SIG-M5 treated with dmso at 0.1 percent for 504 hours (cell line): ENCODE measurements around the gene PYGO2.
"Not testable (repeated sequence)": the region's sequence is repeated elsewhere in the genome, so short reads cannot be mapped to it uniquely, and the experiment has no call there.

ENCODE experiments used
- DNase-seq: peaks from one replicate; lab custom pipeline; 2025; ENCODE audit not compliant: unreplicated experiment; lab: John Stamatoyannopoulos, UW

Gene PYGO2

DNA sequence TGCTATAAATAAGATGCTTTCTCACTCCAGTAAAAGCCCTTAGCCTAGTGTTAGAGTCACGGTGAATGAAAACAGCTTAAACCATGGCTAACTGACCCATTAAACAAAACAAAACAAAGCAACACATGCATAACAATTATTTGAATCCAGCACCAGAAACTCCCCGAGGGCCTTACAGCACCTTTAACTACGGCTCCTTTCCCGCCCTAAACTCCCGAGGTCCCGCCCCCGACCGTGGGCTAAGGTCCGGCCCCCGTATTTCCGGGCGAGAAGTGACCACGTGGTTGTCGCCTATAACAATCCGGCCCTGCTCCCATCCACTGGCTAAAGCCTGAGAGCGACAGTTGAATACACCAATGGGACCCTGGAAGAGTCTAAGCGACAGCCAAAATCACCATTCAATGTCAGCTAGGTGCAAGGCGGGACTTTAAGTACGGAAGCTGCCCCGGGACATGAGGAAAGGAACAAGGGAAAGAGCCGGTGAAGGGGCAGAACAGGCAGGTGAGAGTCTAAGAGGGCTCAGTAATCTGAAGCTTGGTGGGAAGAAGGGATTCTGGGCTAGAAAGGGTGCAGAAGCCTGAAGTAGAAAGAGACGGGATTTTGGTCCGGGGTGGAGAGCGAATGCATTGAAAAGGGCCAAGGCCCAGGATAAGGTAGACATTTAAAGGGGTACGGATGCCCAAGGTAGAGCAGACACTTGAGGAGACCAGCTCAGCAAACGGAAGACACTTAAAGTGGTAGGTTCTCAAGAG, 21.5 kb upstream of the PYGO2 start, which contains the start of gene FLAD1:
TSS of gene FLAD1 (plus strand) at position 448 of the 752 bp plus-strand sequence. CDS start 351 bp downstream, outside the sequence.
- peak; percentile 100 for DNase-seq

- no peak for DNase-seq
These were observed 20.8 kb upstream of the PYGO2 start for GRCh38 chr1:154982341-154982740.

DNA sequence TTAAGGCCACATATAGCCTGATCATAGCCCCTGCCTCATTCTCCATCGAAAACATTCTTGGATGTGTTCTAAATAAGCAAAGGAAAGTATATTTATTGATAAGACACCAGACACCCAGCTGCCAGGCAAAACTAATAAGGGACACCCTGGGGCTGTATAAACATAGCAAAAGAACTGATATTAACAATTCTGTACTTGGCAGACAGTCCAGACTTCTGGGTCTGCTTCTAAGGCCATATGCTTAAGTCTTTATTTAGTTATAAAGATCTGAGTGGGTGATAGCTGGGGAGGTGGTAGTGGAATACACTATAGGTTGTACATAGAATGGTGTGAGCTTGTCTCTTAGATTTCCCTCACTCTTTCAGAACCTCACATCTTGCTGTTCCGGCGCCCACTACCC, 16.8 kb upstream of the PYGO2 start:
- no peak for DNase-seq

DNA sequence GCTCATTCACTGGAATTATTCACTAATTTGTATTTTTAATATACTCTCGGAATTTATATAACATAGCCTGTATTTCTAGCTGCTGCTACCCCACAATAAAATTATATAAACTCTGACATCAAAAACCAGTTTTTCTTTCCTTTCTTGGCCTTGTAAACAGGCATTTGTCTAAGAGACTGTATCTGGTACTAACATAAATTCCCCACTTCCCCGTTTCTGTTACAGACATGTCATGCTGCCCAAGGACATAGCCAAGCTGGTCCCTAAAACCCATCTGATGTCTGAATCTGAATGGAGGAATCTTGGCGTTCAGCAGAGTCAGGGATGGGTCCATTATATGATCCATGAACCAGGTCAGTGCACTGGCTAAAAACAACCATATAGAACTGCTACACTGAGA, 16.2 kb upstream of the PYGO2 start:
- not testable (repeated sequence) for DNase-seq

- peak; percentile 78 for DNase-seq
These were observed 14.0 kb upstream of the PYGO2 start for GRCh38 chr1:154975409-154976059.

DNA sequence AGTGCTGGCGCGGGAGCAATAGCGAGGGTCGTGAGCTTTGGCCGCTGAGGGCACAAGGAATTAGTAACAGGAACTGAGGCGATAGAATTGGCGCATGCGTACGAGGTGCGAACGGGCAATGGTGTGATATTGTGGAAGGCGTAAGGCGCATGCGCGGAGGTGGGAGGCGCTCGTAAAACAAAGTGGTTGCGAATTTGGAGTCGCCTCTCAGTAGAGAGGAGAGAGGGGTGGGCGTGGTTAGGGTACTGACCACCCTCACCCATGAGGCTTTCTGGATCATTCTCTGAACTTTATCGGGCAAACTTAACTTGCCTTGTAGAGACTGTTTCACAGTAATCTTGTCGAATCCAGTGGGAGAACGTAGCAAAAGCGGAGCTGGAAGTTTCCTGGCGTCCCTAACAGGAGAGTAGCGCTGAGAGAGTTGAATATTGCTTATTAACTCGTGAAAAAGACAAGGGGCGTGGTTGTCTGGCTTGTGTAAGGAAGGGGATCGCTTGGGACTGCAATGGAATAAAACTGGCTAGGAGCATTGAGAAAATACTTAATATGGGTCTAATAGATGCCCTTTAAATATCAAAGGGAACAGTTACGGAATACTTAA, 13.3 kb upstream of the PYGO2 start:
- peak; percentile 99 for DNase-seq

DNA sequence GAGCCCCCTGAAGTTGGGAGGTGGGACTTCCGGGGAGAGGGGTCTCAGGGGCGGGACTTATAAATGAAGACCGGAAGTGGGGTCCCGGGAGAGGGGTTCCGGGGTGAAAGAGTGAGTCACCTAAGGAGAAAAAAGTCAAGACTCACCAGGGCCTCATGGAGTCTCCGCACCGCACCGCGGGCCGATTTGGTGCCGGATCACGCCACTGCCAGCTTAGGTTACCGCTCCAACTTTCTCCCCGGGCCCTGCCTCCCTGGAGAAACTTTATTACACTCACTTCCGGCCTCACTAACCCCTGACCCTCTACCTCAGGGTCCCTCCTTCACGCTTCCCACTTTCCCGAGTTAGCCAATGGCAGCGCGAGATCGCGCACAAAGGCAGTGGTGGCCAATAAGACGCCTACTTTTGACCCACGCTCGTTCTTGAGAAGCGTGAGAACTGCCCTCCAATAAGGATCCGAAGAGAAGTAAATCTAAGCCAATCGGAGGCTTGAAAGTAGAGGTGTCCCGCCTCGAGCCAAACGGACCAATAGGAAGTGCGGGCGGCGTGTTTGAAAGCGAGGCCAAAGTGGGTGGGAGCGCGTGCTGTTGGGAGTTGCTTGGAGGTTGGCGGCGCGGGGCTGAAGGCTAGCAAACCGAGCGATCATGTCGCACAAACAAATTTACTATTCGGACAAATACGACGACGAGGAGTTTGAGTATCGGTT, 12.7 kb upstream of the PYGO2 start, which contains the start of gene CKS1B:
TSS of gene CKS1B (plus strand) at position 580 of the 706 bp plus-strand sequence. CDS start at position 645, 65 bp downstream.
- DNase-seq, result peak; percentile 100

GRCh38 chr1:154973344-154974101, 11.9 kb upstream of the PYGO2 start:
- peak; percentile 99 for DNase-seq

- DNase-seq, result no peak
These were observed 11.1 kb upstream of the PYGO2 start for GRCh38 chr1:154972517-154973343.

DNA sequence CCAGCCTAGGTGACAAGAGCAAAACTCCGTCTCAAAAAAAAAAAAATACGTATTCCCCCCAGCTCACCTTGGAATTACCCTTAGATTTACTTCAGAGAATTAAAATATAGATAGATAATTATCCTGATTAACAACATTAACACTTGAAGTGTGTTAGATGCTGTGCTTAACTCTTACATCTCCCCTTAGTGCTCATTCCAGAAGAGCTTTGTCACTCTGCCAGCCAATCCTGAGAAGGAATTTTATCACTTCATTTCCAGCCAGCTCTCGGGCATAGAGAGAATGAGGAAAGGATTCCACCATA, 10.6 kb upstream of the PYGO2 start:
- DNase-seq, result no peak

GRCh38 chr1:154971341-154971998, 9.9 kb upstream of the PYGO2 start:
- DNase-seq, result no peak

- peak; percentile 77 for DNase-seq
These were observed 9.2 kb upstream of the PYGO2 start, which contains the start of gene SHC1 for GRCh38 chr1:154970631-154971340. SHC1 (minus strand) TSS chr1:154970747; CDS start chr1:154970526, 221 bp downstream.

DNA sequence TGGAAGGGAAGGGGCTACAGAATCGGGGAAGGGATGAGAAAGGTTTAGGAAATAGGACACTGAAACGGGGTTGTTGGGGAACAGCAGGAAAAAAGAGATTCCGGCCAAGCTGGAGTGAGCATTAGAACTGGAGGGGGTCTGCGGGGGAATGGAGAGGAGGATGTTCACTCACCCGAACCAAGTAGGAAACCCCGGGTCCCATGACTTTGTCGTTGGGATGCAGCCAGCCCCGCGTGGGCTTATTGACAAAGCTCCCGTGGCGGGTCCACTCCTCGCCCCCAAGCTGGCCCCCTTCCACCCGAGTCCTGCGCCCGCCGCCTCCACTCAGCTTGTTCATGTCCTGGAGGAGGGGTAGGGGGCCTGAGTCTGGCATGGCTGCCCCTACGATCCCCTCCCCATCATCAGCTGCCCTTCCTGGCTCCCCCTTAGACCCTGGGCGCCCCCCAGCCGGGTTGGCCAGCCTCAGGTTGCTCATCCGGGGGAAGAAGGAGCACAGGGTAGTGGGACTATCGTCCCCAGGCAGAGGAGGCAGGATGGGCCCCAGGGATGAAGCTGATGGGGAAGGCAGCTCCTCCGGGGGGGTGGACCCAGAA, 8.4 kb upstream of the PYGO2 start:
- no peak for DNase-seq

DNA sequence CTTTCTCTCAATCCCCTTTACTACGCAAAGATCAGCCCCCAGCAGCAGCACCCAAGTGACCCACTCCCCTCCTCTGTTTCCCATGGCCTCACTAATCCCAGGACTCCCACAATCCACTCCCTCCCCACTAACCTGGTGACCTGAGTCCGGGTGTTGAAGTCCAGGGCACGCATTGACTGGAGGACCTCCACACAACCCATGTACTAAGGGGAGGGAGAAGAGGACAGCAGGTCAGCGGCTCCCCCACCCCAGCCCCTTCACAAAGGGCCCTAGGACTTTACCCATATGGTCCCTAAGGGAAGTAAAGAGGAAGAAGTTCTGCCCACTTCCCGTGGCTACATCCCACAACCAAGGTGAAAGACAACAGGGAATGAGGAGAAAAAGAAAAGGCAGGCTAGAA, 7.7 kb upstream of the PYGO2 start:
- no peak for DNase-seq

DNA sequence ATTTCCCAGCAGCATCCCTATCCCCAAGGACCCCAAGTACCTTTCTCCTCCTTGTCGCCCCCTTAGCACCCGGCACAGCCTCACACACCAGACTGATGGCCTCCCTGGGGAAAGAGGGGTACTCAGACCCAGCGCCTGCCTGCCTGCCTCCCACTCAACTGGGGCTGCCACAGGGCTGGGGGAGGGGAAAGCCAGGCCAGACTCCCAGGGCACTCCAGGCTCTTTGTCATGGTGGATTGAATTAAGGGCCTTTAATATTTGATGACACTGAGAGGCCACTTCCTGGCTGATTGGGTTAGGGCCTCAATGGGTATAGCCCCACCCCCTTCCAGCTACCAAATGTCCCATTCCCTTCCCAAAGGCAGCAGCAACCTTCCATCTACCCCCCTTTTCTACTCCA, 7.1 kb upstream of the PYGO2 start:
- DNase-seq, result no peak

- DNase-seq, result no peak
These were observed 5.9 kb upstream of the PYGO2 start for GRCh38 chr1:154967331-154967950.

GRCh38 chr1:154966111-154966510, 4.5 kb upstream of the PYGO2 start:
- DNase-seq, result no peak

DNA sequence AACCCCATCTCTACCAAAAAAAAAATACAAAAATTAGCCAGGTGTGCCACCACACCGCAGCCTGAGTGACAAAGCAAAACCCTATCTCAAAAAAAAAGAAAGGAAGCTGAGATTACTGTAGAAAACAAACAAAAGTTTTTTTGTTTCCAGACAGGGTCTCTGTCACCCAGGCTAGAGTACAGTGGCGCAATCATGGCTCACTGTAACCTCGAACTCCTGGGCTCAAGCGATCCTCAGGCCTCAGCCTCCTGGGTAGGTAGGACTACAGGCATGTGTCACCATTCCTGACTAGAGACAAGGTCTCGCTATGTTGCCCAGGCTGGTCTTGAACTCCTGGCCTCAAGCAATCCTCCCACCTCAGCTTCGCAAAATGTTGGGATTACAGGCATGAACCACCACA, 2.8 kb upstream of the PYGO2 start:
- no peak for DNase-seq
